H9 (cell line): ENCODE measurements around the gene MUC2. TPM values are rescaled to one million over a fixed set of nuclear protein-coding genes. Genes with fewer than 3 reads are reported as not detected.

ENCODE experiments used
- DNase-seq: peaks from one replicate; pipeline ENCODE4 v3.0.0-alpha.2; 2017
- H2AFZ ChIP-seq: one replicate; pipeline ENCODE4 v1.6.1; 2013; ENCODE audit warnings: mild to moderate bottlenecking, low read length, control low read depth, moderate library complexity
- H2AK5ac ChIP-seq: 2 replicates; pipeline ENCODE4 v1.6.1; 2013; ENCODE audit warnings: low read length, control low read depth, mixed read lengths; ENCODE audit not compliant: insufficient read length
- H2BK120ac ChIP-seq: one replicate; pipeline ENCODE4 v1.6.1; 2013; ENCODE audit warnings: low read depth, mild to moderate bottlenecking, low read length, control low read depth, inconsistent platforms; ENCODE audit not compliant: poor library complexity, severe bottlenecking
- H2BK12ac ChIP-seq: 2 replicates; pipeline ENCODE4 v1.6.1; 2013; ENCODE audit warnings: low read length, control low read depth, mixed read lengths, low read depth; ENCODE audit not compliant: insufficient read length
- H2BK15ac ChIP-seq: 2 replicates; pipeline ENCODE4 v1.6.1; 2013; ENCODE audit warnings: low read depth, low read length, control low read depth
- H2BK20ac ChIP-seq: one replicate; pipeline ENCODE4 v1.6.1; 2013; ENCODE audit warnings: low read depth, mild to moderate bottlenecking, low read length, control low read depth, inconsistent platforms; ENCODE audit not compliant: poor library complexity, severe bottlenecking
- H2BK5ac ChIP-seq: 2 replicates; pipeline ENCODE4 v1.6.1; 2013; ENCODE audit warnings: low read length, control low read depth, mixed read lengths; ENCODE audit not compliant: insufficient read length
- H3K14ac ChIP-seq: 2 replicates; pipeline ENCODE4 v1.6.1; 2013; ENCODE audit warnings: low read length, control low read depth; ENCODE audit not compliant: insufficient read depth
- H3K18ac ChIP-seq: 2 replicates; pipeline ENCODE4 v1.6.1; 2013; ENCODE audit warnings: low read depth, mild to moderate bottlenecking, mixed read lengths, low read length, control low read depth; ENCODE audit not compliant: insufficient read length
- H3K23ac ChIP-seq: 2 replicates; pipeline ENCODE4 v1.6.1; 2013; ENCODE audit warnings: low read length, control low read depth, mixed read lengths, low read depth; ENCODE audit not compliant: insufficient read length
- H3K23me2 ChIP-seq: 2 replicates; pipeline ENCODE4 v1.6.1; 2013; ENCODE audit warnings: low read depth, mild to moderate bottlenecking, mixed read lengths, low read length, control low read depth; ENCODE audit not compliant: insufficient read length, poor library complexity, severe bottlenecking
- H3K27ac ChIP-seq: 2 replicates; pipeline ENCODE4 v1.5.1; 2013; ENCODE audit warnings: low read length, control low read depth, mixed read lengths, low read depth; ENCODE audit not compliant: insufficient read length
- H3K27me3 ChIP-seq: 2 replicates; pipeline ENCODE4 v1.6.1; 2013; ENCODE audit warnings: low read length, control low read depth, inconsistent platforms; ENCODE audit not compliant: insufficient read depth
- H3K4ac ChIP-seq: 2 replicates; pipeline ENCODE4 v1.6.1; 2013; ENCODE audit warnings: low read depth, mild to moderate bottlenecking, control low read depth, inconsistent platforms, low read length, moderate library complexity
- H3K4me1 ChIP-seq: 2 replicates; pipeline ENCODE4 v1.6.1; 2013; ENCODE audit warnings: low read length, control low read depth, inconsistent platforms; ENCODE audit not compliant: insufficient read depth
- H3K4me2 ChIP-seq: 2 replicates; pipeline ENCODE4 v1.6.1; 2013; ENCODE audit warnings: low read length, control low read depth, mixed read lengths; ENCODE audit not compliant: insufficient read length, insufficient read depth
- H3K56ac ChIP-seq: 2 replicates; pipeline ENCODE4 v1.6.1; 2013; ENCODE audit warnings: low read depth, mild to moderate bottlenecking, mixed read lengths, low read length, control low read depth; ENCODE audit not compliant: insufficient read length
- H3K79me1 ChIP-seq: 2 replicates; pipeline ENCODE4 v1.6.1; 2013; ENCODE audit warnings: low read depth, mild to moderate bottlenecking, moderate library complexity, low read length, control low read depth, inconsistent platforms; ENCODE audit not compliant: insufficient read depth, poor library complexity, severe bottlenecking
- H3K79me2 ChIP-seq: 2 replicates; pipeline ENCODE4 v1.6.1; 2013; ENCODE audit warnings: low read length, control low read depth, inconsistent platforms; ENCODE audit not compliant: insufficient read depth
- H3K9ac ChIP-seq: 2 replicates; pipeline ENCODE4 v1.6.1; 2013; ENCODE audit warnings: low read length, control low read depth, mixed read lengths; ENCODE audit not compliant: insufficient read length; ENCODE audit errors: extremely low read depth
- H3K9me3 ChIP-seq: one replicate; pipeline ENCODE4 v1.6.1; 2013; ENCODE audit warnings: low read depth, low read length, inconsistent platforms; ENCODE audit not compliant: control insufficient read depth
- H3T11ph ChIP-seq: one replicate; pipeline ENCODE4 v1.6.1; 2013; ENCODE audit warnings: mild to moderate bottlenecking, low read length, control low read depth, inconsistent platforms
- H4K20me1 ChIP-seq: one replicate; pipeline ENCODE4 v1.6.1; 2013; ENCODE audit not compliant: control insufficient read depth, insufficient read length, insufficient read depth
- H4K5ac ChIP-seq: 2 replicates; pipeline ENCODE4 v1.6.1; 2013; ENCODE audit warnings: low read depth, mild to moderate bottlenecking, mixed read lengths, low read length, control low read depth; ENCODE audit not compliant: insufficient read length
- H4K8ac ChIP-seq: replicated peaks from 2 replicates; pipeline ENCODE4 v1.6.1; 2013; ENCODE audit warnings: low read length, control low read depth, mixed read lengths, low read depth; ENCODE audit not compliant: insufficient read length
- H4K91ac ChIP-seq: 2 replicates; pipeline ENCODE4 v1.6.1; 2013; ENCODE audit warnings: low read depth, mild to moderate bottlenecking, moderate library complexity, mixed read lengths, low read length, control low read depth; ENCODE audit not compliant: insufficient read length
- H3K27ac Mint-ChIP-seq, 3 experiments: 2 replicates in 2 of 3; 3 replicates in 1 of 3; pipeline ENCODE4 v1.8.0; 2020 to 2021; ENCODE audit warnings: mixed read lengths in 3 of 3, mild to moderate bottlenecking in 1 of 3, moderate library complexity in 1 of 3
- H3K27me3 Mint-ChIP-seq: 2 replicates; pipeline ENCODE4 v1.8.0; 2021; ENCODE audit warnings: low read depth, mild to moderate bottlenecking, moderate library complexity, mixed read lengths
- H3K36me3 Mint-ChIP-seq, 3 experiments: 2 replicates in 2 of 3; 3 replicates in 1 of 3; pipeline ENCODE4 v1.8.0; 2020 to 2021; ENCODE audit warnings: low read depth in 3 of 3, mixed read lengths in 3 of 3; ENCODE audit not compliant: insufficient read depth in 1 of 3
- H3K4me1 Mint-ChIP-seq, 2 experiments: 2 replicates each; pipeline ENCODE4 v1.8.0; 2020; ENCODE audit warnings: mixed read lengths in 2 of 2
- H3K4me3 Mint-ChIP-seq, 2 experiments: 2 replicates in 1 of 2; 3 replicates in 1 of 2; pipeline ENCODE4 v1.8.0; 2020 to 2021; ENCODE audit warnings: mild to moderate bottlenecking in 2 of 2, mixed read lengths in 2 of 2, moderate library complexity in 1 of 2
- H3K9me3 Mint-ChIP-seq, 2 experiments: 2 replicates in 1 of 2; 3 replicates in 1 of 2; pipeline ENCODE4 v1.8.0; 2020; ENCODE audit warnings: mild to moderate bottlenecking in 2 of 2, mixed read lengths in 2 of 2, moderate library complexity in 1 of 2
- CTCF ChIP-seq: fragments of 200-600 bp; sonication (generic); conservative IDR thresholded peaks from 3 replicates; pipeline ENCODE4 v1.8.0; 2021; ENCODE audit warnings: antibody characterized with exemption, mild to moderate bottlenecking
- WGBS: extraction: QIAGEN DNeasy Blood & Tissue Kit; methylation state at CpG from one replicate; pipeline ENCODE4 v1.1.7; 2013; ENCODE audit warnings: missing lambda C conversion rate, low lambda C conversion rate, mixed read lengths; ENCODE audit not compliant: insufficient read length; ENCODE audit errors: extremely low coverage; 5-methylcytosine and 5-hydroxymethylcytosine counted together
- total RNA-seq: library from RNA; stranded (reverse); gene quantifications from 2 replicates; pipeline ENCODE4 v1.2.1, GENCODE V29; 2021

The MUC2 gene
- total RNA-seq, 1 experiment from 2014 or later = not detected

- H3K9ac ChIP-seq = no peak overlapping the region
- no peak overlapping the region for H4K91ac ChIP-seq
- H3K4me1 Mint-ChIP-seq = no peaks in the 10 kb centered on the region
- H3K27ac ChIP-seq = no peak overlapping the region
- H2BK20ac ChIP-seq = no peak overlapping the region
- H2AK5ac ChIP-seq = no peak overlapping the region
- H4K20me1 ChIP-seq = no peaks in the 10 kb centered on the region
- no peak overlapping the region for H3K4me2 ChIP-seq
- H3K27ac Mint-ChIP-seq = no peak overlapping the region
- H2BK15ac ChIP-seq = no peak overlapping the region
- WGBS = no CpG with 5 or more reads among the region's 32 CpGs
- H3K23ac ChIP-seq = no peak overlapping the region
- no peaks in the 10 kb centered on the region for H3K36me3 Mint-ChIP-seq
- H3K18ac ChIP-seq = no peak overlapping the region
- no peaks in the 10 kb centered on the region; a peak in 1 of 5 replicates for H3K9me3 Mint-ChIP-seq
- H2BK120ac ChIP-seq = no peak overlapping the region
- no peaks in the 10 kb centered on the region for H3K79me1 ChIP-seq
- no peak overlapping the region for H2AFZ ChIP-seq
- H3K14ac ChIP-seq = peak overlapping the region; percentile 21; the same call in 1 of the 2 replicates
- H3K27me3 Mint-ChIP-seq = peaks cover 4% of the 10 kb centered on the region
- no peak for TF ChIP-seq CTCF
- no peak for DNase-seq
- H2BK5ac ChIP-seq = no peak overlapping the region
- H3K4ac ChIP-seq = no peak overlapping the region
- no peaks in the 10 kb centered on the region for H3K79me2 ChIP-seq
- no peaks in the 10 kb centered on the region for H3K27me3 ChIP-seq
- no peak overlapping the region for H2BK12ac ChIP-seq
- H3K9me3 ChIP-seq = no peaks in the 10 kb centered on the region
- H4K8ac ChIP-seq = no peak overlapping the region
- no peak overlapping the region for H3K4me3 Mint-ChIP-seq
- H3K23me2 ChIP-seq = no peaks in the 10 kb centered on the region
- H4K5ac ChIP-seq = no peak overlapping the region
- no peak overlapping the region for H3T11ph ChIP-seq
- H3K4me1 ChIP-seq = no peaks in the 10 kb centered on the region
- H3K56ac ChIP-seq = no peak overlapping the region
Observed at GRCh38 chr11:1039481-1040427, 34.9 kb upstream of the MUC2 start.
